Uterus (tissue), 4 donors: Measurements from ENCODE around the gene KLF11. TPM values are rescaled to one million over a fixed set of nuclear protein-coding genes. Genes with fewer than 3 reads are reported as not detected.

Experiments used
- DNase-seq, 2 donors: peaks; one replicate each; pipeline ENCODE4 v3.0.0-alpha.2; 2019 to 2020
- H3K27ac ChIP-seq, 2 donors: fragments of 200-600 bp; sonication (generic); 1 replicate in 1 of 2; 2 replicates in 1 of 2; pipeline ENCODE4 v1.5.1; 2016 to 2018
- H3K27me3 ChIP-seq, 2 donors: fragments of 200-600 bp; sonication (generic); one replicate each; pipeline ENCODE4 v1.5.1; 2018 to 2019; ENCODE audit warnings: control low read depth in 1 of 2
- H3K36me3 ChIP-seq, 2 donors: fragments of 200-600 bp; sonication (generic); one replicate each; pipeline ENCODE4 v1.5.1; 2019; ENCODE audit warnings: control low read depth in 1 of 2
- H3K4me1 ChIP-seq, 2 donors: fragments of 200-600 bp; sonication (generic); one replicate each; pipeline ENCODE4 v1.5.1; 2018 to 2019; ENCODE audit warnings: control low read depth in 1 of 2
- H3K4me3 ChIP-seq, 2 donors: fragments of 200-600 bp; sonication (generic); 1 replicate in 1 of 2; 2 replicates in 1 of 2; pipeline ENCODE4 v1.5.1; 2018 to 2019; ENCODE audit warnings: mild to moderate bottlenecking in 1 of 2
- H3K9me3 ChIP-seq, 2 donors: fragments of 200-600 bp; sonication (generic); one replicate each; pipeline ENCODE4 v1.5.1; 2019; ENCODE audit warnings: control low read depth in 1 of 2
- CTCF ChIP-seq, 4 experiments: fragments of 200-600 bp in 2 of 4; fragments of 450-650 bp in 2 of 4; sonication (generic) in 2 of 4; IDR thresholded peaks; one replicate each; pipeline ENCODE4 v1.5.1; 2016 to 2019; ENCODE audit warnings: antibody characterized with exemption in 4 of 4, mild to moderate bottlenecking in 2 of 4, moderate library complexity in 1 of 4
- POLR2A ChIP-seq, 2 donors: fragments of 450-650 bp; IDR thresholded peaks; one replicate each; pipeline ENCODE4 v1.6.1; 2016; ENCODE audit warnings: antibody characterized with exemption in 2 of 2, mild to moderate bottlenecking in 1 of 2, moderate library complexity in 1 of 2
- intact Hi-C: fragments of 100-400 bp; cut with DNase I; formaldehyde crosslinking; loops from one replicate; pipeline ENCODE4 v1.15.1; 2023; ENCODE audit warnings: low total_unique reads
- total RNA-seq, 4 donors: library from RNA; depleted of rRNA in 3 of 4; stranded (reverse); fragments of >200 nt in 3 of 4; gene quantifications; one replicate each; pipeline versions ENCODE4 v1.1.0 to v1.2.4, GENCODE V29; 2014 to 2023
- donor health status: DM: yes; HTN: yes; CAD: no.

KLF11 gene
- total RNA-seq, 4 donors from 2014 or later: 23.4 to 49.9 (median 31.7) TPM

GRCh38 chr2:10026940-10027569, 16.3 kb upstream of the KLF11 start:
- DNase-seq: no peak
- Histone ChIP-seq H3K4me3 (no peak overlapping the region), H3K27me3 (no peaks in the 10 kb centered on the region), H3K9me3 (no peaks in the 10 kb centered on the region), H3K4me1 (no peaks in the 10 kb centered on the region), H3K27ac (no peak overlapping the region), H3K36me3 (no peaks in the 10 kb centered on the region)
- TF ChIP-seq POLR2A (IDR thresholded peaks at IDR 0.05): no peak
- no peak for TF ChIP-seq CTCF (IDR thresholded peaks at IDR 0.05)
- intact Hi-C loops: no loop called here

- no peaks in the 10 kb centered on the region for H3K9me3 ChIP-seq
- H3K27ac ChIP-seq: no peak overlapping the region
- DNase-seq: no peak
- intact Hi-C loops: no loop called here
- H3K4me3 ChIP-seq: no peak overlapping the region
- no peaks in the 10 kb centered on the region for H3K4me1 ChIP-seq
- H3K27me3 ChIP-seq: no peaks in the 10 kb centered on the region
- TF ChIP-seq CTCF (IDR thresholded peaks at IDR 0.05): no peak
- no peak for TF ChIP-seq POLR2A (IDR thresholded peaks at IDR 0.05)
- H3K36me3 ChIP-seq: no peaks in the 10 kb centered on the region
Measured at GRCh38 chr2:10027660-10028330, 15.6 kb upstream of the KLF11 start.

GRCh38 chr2:10028407-10028987, 14.9 kb upstream of the KLF11 start:
- Histone ChIP-seq H3K9me3 (no peaks in the 10 kb centered on the region), H3K4me3 (no peak overlapping the region), H3K27me3 (no peaks in the 10 kb centered on the region), H3K36me3 (no peaks in the 10 kb centered on the region), H3K27ac (peak overlapping the region; percentile 20 to 41), H3K4me1 (no peaks in the 10 kb centered on the region)
- TF ChIP-seq POLR2A (IDR thresholded peaks at IDR 0.05) (no peak), CTCF (IDR thresholded peaks at IDR 0.05) (no peak)
- DNase-seq: no peak
- intact Hi-C loops: no loop called here

GRCh38 chr2:10028988-10029874, 14.1 kb upstream of the KLF11 start:
- H3K27ac ChIP-seq: peak overlapping the region; percentile 22 to 41
- TF ChIP-seq POLR2A (IDR thresholded peaks at IDR 0.05): no peak
- TF ChIP-seq CTCF (IDR thresholded peaks at IDR 0.05): no peak
- no peaks in the 10 kb centered on the region for H3K27me3 ChIP-seq
- intact Hi-C loops: no loop called here
- H3K36me3 ChIP-seq: no peaks in the 10 kb centered on the region
- no peak overlapping the region for H3K4me3 ChIP-seq
- H3K4me1 ChIP-seq: no peaks in the 10 kb centered on the region
- no peak for DNase-seq
- no peaks in the 10 kb centered on the region for H3K9me3 ChIP-seq
